SK-N-SH (cell line): ENCODE data around the gene BRINP2. TPM values are rescaled to one million over a fixed set of nuclear protein-coding genes. Genes with fewer than 3 reads are reported as not detected.

ENCODE experiments used
- CTCF ChIA-PET: fragments of 300-600, 350-600 bp; formaldehyde crosslinking; extraction: SDS; loops from one replicate; lab custom pipeline; 2021; lab: Yijun Ruan, JAX
- POLR2A ChIA-PET: fragments of 350-600 bp; sonication (Branson Sonifier 250); formaldehyde crosslinking; extraction: SDS; loops from one replicate; lab custom pipeline; 2020; ENCODE audit warnings: antibody characterized with exemption, inconsistent platforms; lab: Yijun Ruan, JAX
- DNase-seq: peaks from one replicate; pipeline ENCODE4 v3.0.0; 2012
- H2AFZ ChIP-seq: fragments of 200-600 bp; sonication (generic); 2 replicates; pipeline ENCODE4 v1.8.1; 2016; ENCODE audit warnings: antibody characterized with exemption, mild to moderate bottlenecking, low read depth
- H3F3A ChIP-seq: fragments of 200-600 bp; sonication (generic); replicated peaks from 2 replicates; pipeline ENCODE3; 2016; ENCODE audit warnings: antibody characterized with exemption, mild to moderate bottlenecking; ENCODE audit not compliant: insufficient read depth
- H3K27ac ChIP-seq, 2 experiments: fragments of 200-500 bp in 1 of 2; fragments of 200-600 bp in 1 of 2; sonication (Bioruptor generic) in 1 of 2; sonication (generic), shearing (Covaris generic) in 1 of 2; 2 replicates each; pipeline versions ENCODE4 v1.5.1 to v1.6.1; 2014 to 2016; ENCODE audit warnings: low read depth in 2 of 2, inconsistent platforms in 1 of 2, low read length in 1 of 2, mild to moderate bottlenecking in 1 of 2, mixed read lengths in 1 of 2
- H3K27me3 ChIP-seq: fragments of 200-600 bp; sonication (generic), shearing (Covaris generic); 2 replicates; pipeline ENCODE4 v1.6.1; 2016; ENCODE audit warnings: mixed run types; ENCODE audit not compliant: insufficient read depth
- H3K36me3 ChIP-seq, 2 experiments: fragments of 200-500 bp in 1 of 2; fragments of 200-600 bp in 1 of 2; sonication (Bioruptor generic) in 1 of 2; sonication (generic) in 1 of 2; replicated peaks in 1 of 2; 2 replicates each; pipeline versions ENCODE3 to v1.5.1; 2014 to 2016; ENCODE audit warnings: low read length in 1 of 2, mild to moderate bottlenecking in 1 of 2; ENCODE audit not compliant: insufficient read depth in 2 of 2, control insufficient read depth in 1 of 2
- H3K4me1 ChIP-seq, 2 experiments: fragments of 200-500 bp in 1 of 2; fragments of 200-600 bp in 1 of 2; sonication (Bioruptor generic) in 1 of 2; sonication (generic), shearing (Covaris generic) in 1 of 2; 2 replicates each; pipeline versions ENCODE4 v1.5.1 to v1.6.1; 2014 to 2016; ENCODE audit warnings: low read depth in 1 of 2, low read length in 1 of 2, mixed run types in 1 of 2; ENCODE audit not compliant: insufficient read depth in 2 of 2, control insufficient read depth in 1 of 2
- H3K4me2 ChIP-seq: fragments of 200-600 bp; sonication (generic), shearing (Covaris generic); 2 replicates; pipeline ENCODE4 v1.6.1; 2017; ENCODE audit warnings: mixed run types
- H3K4me3 ChIP-seq, 2 experiments: fragments of 200-500 bp in 1 of 2; fragments of 200-600 bp in 1 of 2; sonication (Bioruptor generic) in 1 of 2; sonication (generic), shearing (Covaris generic) in 1 of 2; 2 replicates each; pipeline versions ENCODE4 v1.5.1 to v1.8.1; 2014 to 2016; ENCODE audit warnings: low read depth in 2 of 2, inconsistent platforms in 1 of 2, low read length in 1 of 2, mild to moderate bottlenecking in 1 of 2, mixed read lengths in 1 of 2, moderate library complexity in 1 of 2
- H3K79me2 ChIP-seq: fragments of 200-600 bp; sonication (generic); 2 replicates; pipeline ENCODE4 v1.8.1; 2017; ENCODE audit warnings: mild to moderate bottlenecking; ENCODE audit not compliant: insufficient read depth
- H3K9ac ChIP-seq: fragments of 200-600 bp; sonication (generic); 2 replicates; pipeline ENCODE4 v1.6.1; 2017; ENCODE audit warnings: mixed run types
- H3K9me2 ChIP-seq: fragments of 200-600 bp; sonication (generic); 2 replicates; pipeline ENCODE4 v1.6.1; 2017; ENCODE audit warnings: mixed run types
- H3K9me3 ChIP-seq: fragments of 200-600 bp; sonication (generic); 2 replicates; pipeline ENCODE4 v1.6.1; 2017; ENCODE audit warnings: mixed run types, mild to moderate bottlenecking, moderate library complexity
- H4K20me1 ChIP-seq: fragments of 200-600 bp; sonication (generic); 2 replicates; pipeline ENCODE4 v1.6.1; 2017; ENCODE audit warnings: mild to moderate bottlenecking, mixed run types; ENCODE audit not compliant: insufficient read depth
- EZH2phosphoT487 ChIP-seq: fragments of 200-600 bp; sonication (generic); IDR thresholded peaks from 2 replicates; pipeline ENCODE4 v1.6.1; 2017; ENCODE audit warnings: low read depth, mixed run types, mild to moderate bottlenecking, antibody characterized with exemption, moderate library complexity, borderline replicate concordance
- FOXJ3 ChIP-seq: sonication (generic); formaldehyde crosslinking; IDR thresholded peaks from 2 replicates; pipeline ENCODE4 v1.5.1; 2020; ENCODE audit warnings: mild to moderate bottlenecking, missing genetic modification reagents
- FOXM1 ChIP-seq: IDR thresholded peaks from 2 replicates; pipeline ENCODE4 v1.4.0; 2012; ENCODE audit warnings: low read depth, mild to moderate bottlenecking
- GABPA ChIP-seq: IDR thresholded peaks from 2 replicates; pipeline ENCODE4 v1.4.0; 2012; ENCODE audit warnings: low read depth, mild to moderate bottlenecking
- GATA2 ChIP-seq: sonication (generic); formaldehyde crosslinking; IDR thresholded peaks from 2 replicates; pipeline ENCODE4 v1.5.0; 2020; ENCODE audit warnings: mild to moderate bottlenecking, missing genetic modification reagents
- JUND ChIP-seq: IDR thresholded peaks from 2 replicates; pipeline ENCODE4 v1.4.0; 2012
- MXI1 ChIP-seq: IDR thresholded peaks from 2 replicates; pipeline ENCODE4 v1.6.1; 2012; ENCODE audit warnings: mild to moderate bottlenecking, low read depth, low read length, improper control_type of control experiment
- NFIC ChIP-seq: IDR thresholded peaks from 2 replicates; pipeline ENCODE4 v1.4.0; 2012; ENCODE audit warnings: borderline replicate concordance
- RXRA ChIP-seq: IDR thresholded peaks from 2 replicates; pipeline ENCODE4 v1.4.0; 2012; ENCODE audit warnings: low read depth, mild to moderate bottlenecking, borderline replicate concordance
- SMC3 ChIP-seq: IDR thresholded peaks from 2 replicates; pipeline ENCODE4 v1.6.1; 2012; ENCODE audit warnings: low read depth, low read length, improper control_type of control experiment
- TAF1 ChIP-seq: IDR thresholded peaks from 2 replicates; pipeline ENCODE4 v1.6.1; 2012; ENCODE audit warnings: low read depth, mild to moderate bottlenecking, low read length, moderate library complexity, borderline replicate concordance
- TCF12 ChIP-seq: IDR thresholded peaks from 2 replicates; pipeline ENCODE4 v1.4.0; 2012
- TEAD4 ChIP-seq: IDR thresholded peaks from 2 replicates; pipeline ENCODE4 v1.4.0; 2012; ENCODE audit warnings: mild to moderate bottlenecking, borderline replicate concordance; ENCODE audit not compliant: insufficient read depth
- WGBS: methylation state at CpG from one replicate; pipeline ENCODE4 v1.1.6; 2017; ENCODE audit warnings: low lambda C conversion rate; 5-methylcytosine and 5-hydroxymethylcytosine counted together
- polyA plus RNA-seq, 3 experiments: library from polyadenylated mRNA; depleted of rRNA; stranded (reverse); fragments of >200 nt; gene quantifications; 2 replicates each; pipeline ENCODE4 v1.2.3, GENCODE V29; 2012
- TF ChIP-seq, protein P1 (sequence below): IDR thresholded peaks from 2 replicates; pipeline ENCODE4 v1.4.0; 2012; ENCODE audit warnings: low read depth, borderline replicate concordance
- TF ChIP-seq, protein P2 (sequence below): IDR thresholded peaks from 2 replicates; pipeline ENCODE4 v1.6.1; 2012; ENCODE audit warnings: mild to moderate bottlenecking, low read depth, low read length, moderate library complexity
- TF ChIP-seq, protein P3 (sequence below): IDR thresholded peaks from 2 replicates; pipeline ENCODE4 v1.4.0; 2012; ENCODE audit warnings: low read depth, borderline replicate concordance
- TF ChIP-seq, protein P4 (sequence below): fragments of 150-350 bp; IDR thresholded peaks from 2 replicates; pipeline ENCODE4 v1.6.1; 2016; ENCODE audit warnings: mild to moderate bottlenecking, low read depth, low read length
- TF ChIP-seq, protein P5 (sequence below): IDR thresholded peaks from 2 replicates; pipeline ENCODE4 v1.4.0; 2012; ENCODE audit warnings: low read depth
- TF ChIP-seq, protein P6 (sequence below): fragments of 200-600 bp; sonication (generic); IDR thresholded peaks from 2 replicates; pipeline ENCODE4 v1.6.1; 2017; ENCODE audit warnings: antibody characterized with exemption, mild to moderate bottlenecking, moderate library complexity

The BRINP2 gene
- polyA plus RNA-seq, 1 of the 3 experiments (the other 2 are of a cell fraction), result 0.12 TPM

DNA sequence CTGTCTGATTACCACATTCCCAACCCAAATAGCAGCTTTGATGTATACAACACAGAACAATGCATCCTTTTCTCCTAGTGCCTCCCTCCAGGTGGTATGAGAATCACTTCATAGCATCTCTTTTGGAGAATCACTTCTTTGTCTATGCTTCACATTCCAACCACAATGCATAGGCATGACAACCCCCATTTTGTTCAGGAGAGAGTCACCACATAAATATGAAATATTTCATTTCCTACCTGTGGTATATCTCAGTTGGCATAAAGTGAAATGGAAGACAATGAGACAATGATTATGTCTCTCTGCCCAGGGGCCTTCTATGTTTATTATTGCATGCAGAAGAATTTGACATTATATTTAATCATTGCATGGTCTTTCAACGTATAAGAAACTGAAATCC lies 112.2 kb downstream of the BRINP2 start:
- Histone ChIP-seq H3K27ac (no peak overlapping the region), H4K20me1 (no peaks in the 10 kb centered on the region), H3K9ac (no peak overlapping the region), H3K4me2 (no peak overlapping the region), H3F3A (no peaks in the 10 kb centered on the region), H3K9me3 (no peaks in the 10 kb centered on the region), H3K79me2 (no peaks in the 10 kb centered on the region)
- CTCF ChIA-PET, result no interaction called here
- TF ChIP-seq FOXJ3 (CRISPR knock-in tag), result no peak
- no peak for TF ChIP-seq TCF12
- TF ChIP-seq, protein P1, sequence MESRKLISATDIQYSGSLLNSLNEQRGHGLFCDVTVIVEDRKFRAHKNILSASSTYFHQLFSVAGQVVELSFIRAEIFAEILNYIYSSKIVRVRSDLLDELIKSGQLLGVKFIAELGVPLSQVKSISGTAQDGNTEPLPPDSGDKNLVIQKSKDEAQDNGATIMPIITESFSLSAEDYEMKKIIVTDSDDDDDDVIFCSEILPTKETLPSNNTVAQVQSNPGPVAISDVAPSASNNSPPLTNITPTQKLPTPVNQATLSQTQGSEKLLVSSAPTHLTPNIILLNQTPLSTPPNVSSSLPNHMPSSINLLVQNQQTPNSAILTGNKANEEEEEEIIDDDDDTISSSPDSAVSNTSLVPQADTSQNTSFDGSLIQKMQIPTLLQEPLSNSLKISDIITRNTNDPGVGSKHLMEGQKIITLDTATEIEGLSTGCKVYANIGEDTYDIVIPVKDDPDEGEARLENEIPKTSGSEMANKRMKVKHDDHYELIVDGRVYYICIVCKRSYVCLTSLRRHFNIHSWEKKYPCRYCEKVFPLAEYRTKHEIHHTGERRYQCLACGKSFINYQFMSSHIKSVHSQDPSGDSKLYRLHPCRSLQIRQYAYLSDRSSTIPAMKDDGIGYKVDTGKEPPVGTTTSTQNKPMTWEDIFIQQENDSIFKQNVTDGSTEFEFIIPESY, result no peak
- no peak for TF ChIP-seq NFIC
- TF ChIP-seq RXRA, result no peak
- TF ChIP-seq, protein P2, sequence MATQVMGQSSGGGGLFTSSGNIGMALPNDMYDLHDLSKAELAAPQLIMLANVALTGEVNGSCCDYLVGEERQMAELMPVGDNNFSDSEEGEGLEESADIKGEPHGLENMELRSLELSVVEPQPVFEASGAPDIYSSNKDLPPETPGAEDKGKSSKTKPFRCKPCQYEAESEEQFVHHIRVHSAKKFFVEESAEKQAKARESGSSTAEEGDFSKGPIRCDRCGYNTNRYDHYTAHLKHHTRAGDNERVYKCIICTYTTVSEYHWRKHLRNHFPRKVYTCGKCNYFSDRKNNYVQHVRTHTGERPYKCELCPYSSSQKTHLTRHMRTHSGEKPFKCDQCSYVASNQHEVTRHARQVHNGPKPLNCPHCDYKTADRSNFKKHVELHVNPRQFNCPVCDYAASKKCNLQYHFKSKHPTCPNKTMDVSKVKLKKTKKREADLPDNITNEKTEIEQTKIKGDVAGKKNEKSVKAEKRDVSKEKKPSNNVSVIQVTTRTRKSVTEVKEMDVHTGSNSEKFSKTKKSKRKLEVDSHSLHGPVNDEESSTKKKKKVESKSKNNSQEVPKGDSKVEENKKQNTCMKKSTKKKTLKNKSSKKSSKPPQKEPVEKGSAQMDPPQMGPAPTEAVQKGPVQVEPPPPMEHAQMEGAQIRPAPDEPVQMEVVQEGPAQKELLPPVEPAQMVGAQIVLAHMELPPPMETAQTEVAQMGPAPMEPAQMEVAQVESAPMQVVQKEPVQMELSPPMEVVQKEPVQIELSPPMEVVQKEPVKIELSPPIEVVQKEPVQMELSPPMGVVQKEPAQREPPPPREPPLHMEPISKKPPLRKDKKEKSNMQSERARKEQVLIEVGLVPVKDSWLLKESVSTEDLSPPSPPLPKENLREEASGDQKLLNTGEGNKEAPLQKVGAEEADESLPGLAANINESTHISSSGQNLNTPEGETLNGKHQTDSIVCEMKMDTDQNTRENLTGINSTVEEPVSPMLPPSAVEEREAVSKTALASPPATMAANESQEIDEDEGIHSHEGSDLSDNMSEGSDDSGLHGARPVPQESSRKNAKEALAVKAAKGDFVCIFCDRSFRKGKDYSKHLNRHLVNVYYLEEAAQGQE, result no peak
- no peak for TF ChIP-seq TEAD4
- TF ChIP-seq, protein P3, sequence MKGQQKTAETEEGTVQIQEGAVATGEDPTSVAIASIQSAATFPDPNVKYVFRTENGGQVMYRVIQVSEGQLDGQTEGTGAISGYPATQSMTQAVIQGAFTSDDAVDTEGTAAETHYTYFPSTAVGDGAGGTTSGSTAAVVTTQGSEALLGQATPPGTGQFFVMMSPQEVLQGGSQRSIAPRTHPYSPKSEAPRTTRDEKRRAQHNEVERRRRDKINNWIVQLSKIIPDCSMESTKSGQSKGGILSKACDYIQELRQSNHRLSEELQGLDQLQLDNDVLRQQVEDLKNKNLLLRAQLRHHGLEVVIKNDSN, result no peak
- TF ChIP-seq MXI1, result no peak
- TF ChIP-seq, protein P4, sequence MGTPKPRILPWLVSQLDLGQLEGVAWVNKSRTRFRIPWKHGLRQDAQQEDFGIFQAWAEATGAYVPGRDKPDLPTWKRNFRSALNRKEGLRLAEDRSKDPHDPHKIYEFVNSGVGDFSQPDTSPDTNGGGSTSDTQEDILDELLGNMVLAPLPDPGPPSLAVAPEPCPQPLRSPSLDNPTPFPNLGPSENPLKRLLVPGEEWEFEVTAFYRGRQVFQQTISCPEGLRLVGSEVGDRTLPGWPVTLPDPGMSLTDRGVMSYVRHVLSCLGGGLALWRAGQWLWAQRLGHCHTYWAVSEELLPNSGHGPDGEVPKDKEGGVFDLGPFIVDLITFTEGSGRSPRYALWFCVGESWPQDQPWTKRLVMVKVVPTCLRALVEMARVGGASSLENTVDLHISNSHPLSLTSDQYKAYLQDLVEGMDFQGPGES, result no peak
- no peak for TF ChIP-seq GABPA
- TF ChIP-seq, protein P5, sequence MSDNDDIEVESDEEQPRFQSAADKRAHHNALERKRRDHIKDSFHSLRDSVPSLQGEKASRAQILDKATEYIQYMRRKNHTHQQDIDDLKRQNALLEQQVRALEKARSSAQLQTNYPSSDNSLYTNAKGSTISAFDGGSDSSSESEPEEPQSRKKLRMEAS, result no peak
- no peak for TF ChIP-seq JUND
- no peak for TF ChIP-seq GATA2
- TF ChIP-seq SMC3, result no peak
- TF ChIP-seq, protein P6, sequence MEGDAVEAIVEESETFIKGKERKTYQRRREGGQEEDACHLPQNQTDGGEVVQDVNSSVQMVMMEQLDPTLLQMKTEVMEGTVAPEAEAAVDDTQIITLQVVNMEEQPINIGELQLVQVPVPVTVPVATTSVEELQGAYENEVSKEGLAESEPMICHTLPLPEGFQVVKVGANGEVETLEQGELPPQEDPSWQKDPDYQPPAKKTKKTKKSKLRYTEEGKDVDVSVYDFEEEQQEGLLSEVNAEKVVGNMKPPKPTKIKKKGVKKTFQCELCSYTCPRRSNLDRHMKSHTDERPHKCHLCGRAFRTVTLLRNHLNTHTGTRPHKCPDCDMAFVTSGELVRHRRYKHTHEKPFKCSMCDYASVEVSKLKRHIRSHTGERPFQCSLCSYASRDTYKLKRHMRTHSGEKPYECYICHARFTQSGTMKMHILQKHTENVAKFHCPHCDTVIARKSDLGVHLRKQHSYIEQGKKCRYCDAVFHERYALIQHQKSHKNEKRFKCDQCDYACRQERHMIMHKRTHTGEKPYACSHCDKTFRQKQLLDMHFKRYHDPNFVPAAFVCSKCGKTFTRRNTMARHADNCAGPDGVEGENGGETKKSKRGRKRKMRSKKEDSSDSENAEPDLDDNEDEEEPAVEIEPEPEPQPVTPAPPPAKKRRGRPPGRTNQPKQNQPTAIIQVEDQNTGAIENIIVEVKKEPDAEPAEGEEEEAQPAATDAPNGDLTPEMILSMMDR, result no peak
- TF ChIP-seq TAF1, result no peak
- TF ChIP-seq EZH2phosphoT487, result no peak
- no peak for TF ChIP-seq FOXM1
- TF ChIP-seq, all 33 proteins: peak for 0
- DNase-seq, result no peak
- whole genome bisulfite sequencing, result 11% methylated on average over 1 of the region's 1 CpG
- Histone ChIP-seq H3K36me3 (no peaks in the 10 kb centered on the region), H3K4me1 (peaks cover 0 to 4% of the 10 kb centered on the region in 2 experiments; a peak in 1 of 4 replicates), H3K9me2 (no peaks in the 10 kb centered on the region), H3K27me3 (no peaks in the 10 kb centered on the region), H2AFZ (no peak overlapping the region), H3K4me3 (no peak overlapping the region)
- POLR2A ChIA-PET, result no interaction called here
